ENCODE data around the gene OTUD1.

Gene OTUD1

DNA sequence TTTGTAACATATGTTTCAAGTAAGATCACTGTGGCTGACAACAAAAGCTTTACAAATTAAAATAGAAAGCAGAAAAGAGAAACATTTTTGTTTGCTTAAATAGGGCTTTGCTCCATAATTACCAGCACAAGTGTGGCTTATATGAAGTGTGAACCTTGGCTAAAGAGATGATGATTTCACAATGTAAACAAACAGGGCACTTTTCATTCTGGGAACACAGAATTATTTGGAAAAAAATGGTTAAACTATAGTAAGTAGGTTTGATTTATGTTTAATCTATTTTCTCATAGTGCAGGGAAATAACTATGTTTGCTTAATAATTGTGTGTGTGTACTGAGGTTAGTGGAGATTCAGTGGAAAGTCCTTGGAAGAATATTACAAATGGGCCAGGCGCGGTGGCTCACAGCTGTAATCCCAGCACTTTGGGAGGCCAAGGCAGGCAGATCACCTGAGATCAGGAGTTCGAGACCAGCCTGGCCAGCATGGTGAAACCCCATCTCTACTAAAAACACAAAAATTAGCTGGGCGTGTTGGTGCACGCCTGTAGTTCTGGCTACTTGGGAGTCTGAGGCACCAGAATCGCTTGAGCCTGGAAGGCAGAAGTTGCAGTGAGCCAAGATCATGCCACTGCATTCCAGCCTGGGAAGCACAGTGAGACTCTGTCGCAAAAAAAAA, 19.1 kb upstream of the OTUD1 start:
- DNase-seq (ENCODE audit: low read depth), result no peak
- H3K4me3 ChIP-seq (ENCODE audit: low read depth, low read length), result no peak overlapping the region

DNA sequence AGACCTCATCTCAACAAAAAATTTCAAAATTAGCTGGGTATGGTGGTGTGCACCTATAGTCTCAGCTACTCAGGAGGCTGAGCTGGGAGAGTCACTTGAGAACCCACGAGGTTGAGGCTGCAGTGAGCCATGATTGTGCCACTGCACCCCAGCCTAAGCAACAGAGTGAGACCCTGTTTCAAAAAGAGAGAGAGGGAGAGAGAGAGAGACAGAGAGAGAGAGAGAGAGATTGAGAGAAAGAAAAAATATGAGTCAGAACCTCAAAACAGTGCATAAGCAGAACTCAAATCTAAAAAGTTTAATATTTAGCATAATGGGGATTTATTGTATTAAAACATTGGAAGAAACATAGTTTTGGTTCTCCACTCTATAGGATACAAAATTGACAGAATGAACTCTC, 17.5 kb upstream of the OTUD1 start:
- DNase-seq (ENCODE audit: low read depth), result no peak
- no peak overlapping the region for H3K4me3 ChIP-seq (ENCODE audit: low read depth, low read length)

DNA sequence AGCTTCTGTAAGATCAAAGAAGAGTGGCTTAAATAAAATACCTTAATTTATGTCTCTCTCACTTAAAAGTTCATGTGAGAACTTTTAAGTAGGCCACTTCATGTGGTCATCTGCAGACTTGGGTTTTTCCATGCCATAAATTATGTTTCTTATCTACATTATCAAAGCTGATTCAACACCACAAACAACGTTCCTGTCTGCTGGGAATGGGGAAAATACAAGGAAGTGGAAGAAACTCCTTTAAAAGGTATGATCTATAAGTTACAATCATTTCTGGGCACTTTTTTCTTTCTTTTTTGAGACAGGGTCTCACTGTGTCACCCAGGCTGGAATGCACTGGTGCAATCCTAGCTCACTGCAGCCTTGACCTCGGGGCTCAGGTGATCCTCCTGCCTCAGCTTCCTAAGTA, 16.9 kb upstream of the OTUD1 start:
- DNase-seq (ENCODE audit: low read depth), result no peak
- H3K4me3 ChIP-seq (ENCODE audit: low read depth, low read length), result no peak overlapping the region

- no peak overlapping the region for H3K4me3 ChIP-seq (ENCODE audit: low read depth, low read length)
- DNase-seq (ENCODE audit: low read depth), result no peak
Measured at GRCh38 chr10:23432166-23432565, 6.7 kb upstream of the OTUD1 start.

GRCh38 chr10:23432639-23433038, 6.2 kb upstream of the OTUD1 start:
- no peak overlapping the region for H3K4me3 ChIP-seq (ENCODE audit: low read depth, low read length)
- no peak for DNase-seq (ENCODE audit: low read depth)

DNA sequence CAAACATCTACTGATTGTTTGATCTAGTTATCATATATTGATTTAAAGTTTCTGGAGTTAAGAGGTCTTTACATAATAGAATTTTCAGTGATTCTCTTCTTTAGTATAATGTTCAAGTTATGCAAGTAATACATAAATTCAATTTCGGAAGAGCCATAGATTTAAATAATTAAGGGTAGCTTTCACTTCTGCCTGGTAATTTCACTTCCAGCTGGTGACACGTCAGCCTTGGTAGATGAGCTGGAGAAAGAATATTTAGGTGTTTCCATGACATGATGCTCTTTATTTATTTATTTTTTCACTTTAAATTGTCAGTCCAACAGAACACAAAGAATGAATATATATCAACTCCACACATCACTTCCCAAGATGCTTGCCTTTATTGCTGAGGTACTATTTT, 5.2 kb upstream of the OTUD1 start:
- DNase-seq (ENCODE audit: low read depth), result no peak

GRCh38 chr10:23435378-23435777, 3.5 kb upstream of the OTUD1 start:
- H3K4me3 ChIP-seq (ENCODE audit: low read depth, low read length), result no peak overlapping the region
- no peak for DNase-seq (ENCODE audit: low read depth)

More for the DNA sequence above, 5.2 kb upstream of the OTUD1 start:
- no peak overlapping the region for H3K4me3 ChIP-seq (ENCODE audit: low read depth, low read length)

DNA sequence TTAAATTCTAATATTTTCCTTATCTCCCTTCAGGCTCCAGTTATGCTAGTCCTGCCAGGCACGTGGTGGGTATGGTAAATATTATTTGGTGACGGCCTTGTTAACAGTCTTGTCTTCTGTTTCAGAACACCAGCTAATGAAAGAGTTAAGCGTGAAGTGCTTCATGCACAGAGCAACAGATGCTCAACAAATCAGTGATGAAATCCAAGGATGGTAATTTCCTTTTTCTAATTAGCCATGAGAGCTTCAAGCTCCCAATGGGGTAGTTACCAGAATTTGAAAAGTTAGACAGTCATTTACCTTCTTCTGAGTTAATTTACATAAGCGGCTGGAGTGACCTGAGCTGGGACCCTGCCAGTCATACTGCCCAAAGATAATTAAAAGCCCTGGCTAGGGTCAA, 1.9 kb upstream of the OTUD1 start:
- no peak for DNase-seq (ENCODE audit: low read depth)
- H3K4me3 ChIP-seq (ENCODE audit: low read depth, low read length), result no peak overlapping the region

DNA sequence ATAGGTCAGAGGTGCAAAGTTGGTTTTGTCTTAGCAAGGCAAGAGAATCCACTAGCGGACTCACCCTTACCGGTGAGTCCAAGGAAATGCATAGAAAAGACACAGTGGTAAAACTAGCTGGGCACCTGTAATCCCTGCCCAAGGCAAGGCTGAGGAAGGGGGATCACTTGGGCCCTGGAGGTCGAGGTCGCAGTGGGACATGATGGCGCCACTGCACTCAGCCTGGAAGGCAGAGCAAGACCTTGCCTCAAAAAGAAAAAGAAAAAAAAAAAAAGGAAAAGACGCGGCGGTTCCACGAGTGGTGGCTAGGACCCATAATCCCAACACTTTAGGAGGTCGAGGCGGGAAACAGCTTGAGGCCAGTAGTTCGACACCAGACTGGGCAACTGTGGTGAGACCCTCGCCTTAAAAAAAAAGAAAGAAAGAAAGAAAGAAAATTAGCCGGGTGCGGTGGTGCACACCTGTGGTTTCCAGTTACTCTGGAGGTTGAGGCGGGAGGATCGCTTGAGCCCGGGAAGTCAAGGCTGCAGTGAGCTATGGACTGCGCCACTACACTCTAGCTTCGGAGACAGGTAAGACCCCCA, 820 bp upstream of the OTUD1 start:
- peak overlapping the region; percentile 49 for H3K4me3 ChIP-seq (ENCODE audit: low read depth, low read length)
- DNase-seq (ENCODE audit: low read depth), result no peak

GRCh38 chr10:23439452-23439960, 631 bp downstream of the OTUD1 start:
- peak overlapping the region; percentile 67 for H3K4me3 ChIP-seq (ENCODE audit: low read depth, low read length)
- no peak for DNase-seq (ENCODE audit: low read depth)

GRCh38 chr10:23439961-23440889, 1.4 kb downstream of the OTUD1 start:
- peak overlapping the region; percentile 67 for H3K4me3 ChIP-seq (ENCODE audit: low read depth, low read length)
- no peak for DNase-seq (ENCODE audit: low read depth)

DNA sequence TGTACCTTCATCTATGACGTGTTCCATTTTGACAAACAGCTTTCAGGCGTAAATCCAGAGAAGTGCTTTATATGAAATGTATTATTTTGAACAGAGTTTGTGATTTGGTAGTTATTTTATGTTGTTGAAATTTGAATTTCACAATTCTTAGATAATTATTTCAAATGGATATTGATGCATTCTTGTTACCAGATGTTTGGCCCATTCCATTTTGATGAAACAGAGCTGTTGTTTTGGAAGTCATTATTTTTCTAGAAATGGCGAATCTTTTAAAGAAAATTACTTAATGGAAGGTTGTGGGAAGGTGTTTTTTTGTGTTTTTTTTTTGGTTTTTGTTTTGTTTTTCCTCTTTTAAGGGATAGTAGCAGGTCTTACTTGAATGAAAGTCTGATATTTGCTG, 2.4 kb downstream of the OTUD1 start:
- peak overlapping the region; percentile 67 for H3K4me3 ChIP-seq (ENCODE audit: low read depth, low read length)
- DNase-seq (ENCODE audit: low read depth), result no peak

GRCh38 chr10:23442936-23443335, 4.1 kb downstream of the OTUD1 start:
- DNase-seq (ENCODE audit: low read depth), result no peak
- no peak overlapping the region for H3K4me3 ChIP-seq (ENCODE audit: low read depth, low read length)

GRCh38 chr10:23445591-23445990, 6.7 kb downstream of the OTUD1 start:
- H3K4me3 ChIP-seq (ENCODE audit: low read depth, low read length), result no peak overlapping the region
- no peak for DNase-seq (ENCODE audit: low read depth)

GRCh38 chr10:23448323-23448722, 9.4 kb downstream of the OTUD1 start:
- no peak overlapping the region for H3K4me3 ChIP-seq (ENCODE audit: low read depth, low read length)

GRCh38 chr10:23448802-23449570, 10.1 kb downstream of the OTUD1 start:
- no peak for DNase-seq (ENCODE audit: low read depth)
- H3K4me3 ChIP-seq (ENCODE audit: low read depth, low read length), result no peak overlapping the region

More at GRCh38 chr10:23448323-23448722, 9.4 kb downstream of the OTUD1 start:
- no peak for DNase-seq (ENCODE audit: low read depth)

DNA sequence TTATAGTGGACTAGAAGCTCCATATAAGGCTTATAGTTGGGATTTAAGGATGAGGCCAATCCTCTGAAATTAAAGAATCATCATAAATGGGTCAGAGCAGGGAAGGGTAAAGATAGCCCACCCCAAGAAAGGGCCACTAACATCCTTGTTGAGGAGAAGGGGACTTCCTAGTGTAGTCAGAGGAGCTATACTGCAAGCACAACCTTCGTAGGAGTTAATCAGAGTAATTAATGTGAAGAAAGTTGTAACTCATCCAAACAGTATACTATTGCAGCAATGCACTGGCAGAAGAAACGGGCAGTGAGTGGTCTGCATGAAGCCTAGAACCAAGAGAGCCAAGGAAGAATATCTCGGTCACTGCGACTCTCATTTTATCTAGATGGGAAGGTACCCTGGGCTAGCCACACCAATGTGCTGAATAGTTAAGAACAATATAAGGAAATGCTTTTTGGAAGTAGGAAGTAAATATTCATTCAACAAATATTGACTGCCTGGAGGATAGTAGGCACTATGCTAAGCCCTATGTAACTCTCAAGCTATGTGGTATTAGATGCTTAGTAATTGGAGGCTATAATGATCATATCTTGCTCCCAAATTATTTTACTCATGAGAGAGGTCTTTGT, 13.3 kb downstream of the OTUD1 start:
- no peak overlapping the region for H3K4me3 ChIP-seq (ENCODE audit: low read depth, low read length)
- no peak for DNase-seq (ENCODE audit: low read depth)

DNA sequence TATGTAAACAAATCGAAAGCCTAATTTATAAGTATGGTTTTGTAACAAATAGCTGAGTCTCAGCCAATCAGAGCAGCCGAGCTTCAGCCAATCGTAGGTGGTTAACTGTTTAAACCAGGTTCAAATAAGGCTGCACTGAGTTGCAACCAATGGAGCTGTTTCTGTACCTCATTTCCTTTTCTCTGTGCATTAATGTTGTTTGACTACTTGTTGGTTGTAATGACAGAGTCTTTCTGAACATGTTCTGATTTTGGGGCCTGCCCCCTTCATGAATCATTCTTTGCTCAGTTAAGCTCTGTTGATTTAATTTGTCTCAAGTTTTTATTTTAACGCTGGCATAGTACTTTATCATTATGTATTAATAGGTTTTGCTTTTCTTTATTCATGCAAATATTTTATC, 14.6 kb downstream of the OTUD1 start:
- H3K4me3 ChIP-seq (ENCODE audit: low read depth, low read length), result no peak overlapping the region
- no peak for DNase-seq (ENCODE audit: low read depth)

Measured in skeletal muscle cell (primary cell).